ENCODE results near the gene ZBTB33.

ZBTB33 gene

GRCh38 chrX:120269373-120270035 lies 18.9 kb downstream of the ZBTB33 start:
- peak; percentile 30 for FAIRE-seq

- no peak for FAIRE-seq
Measured at GRCh38 chrX:120270567-120270966, 20.0 kb downstream of the ZBTB33 start.

- FAIRE-seq: no peak
Measured at GRCh38 chrX:120271218-120271617, 20.6 kb downstream of the ZBTB33 start.

DNA sequence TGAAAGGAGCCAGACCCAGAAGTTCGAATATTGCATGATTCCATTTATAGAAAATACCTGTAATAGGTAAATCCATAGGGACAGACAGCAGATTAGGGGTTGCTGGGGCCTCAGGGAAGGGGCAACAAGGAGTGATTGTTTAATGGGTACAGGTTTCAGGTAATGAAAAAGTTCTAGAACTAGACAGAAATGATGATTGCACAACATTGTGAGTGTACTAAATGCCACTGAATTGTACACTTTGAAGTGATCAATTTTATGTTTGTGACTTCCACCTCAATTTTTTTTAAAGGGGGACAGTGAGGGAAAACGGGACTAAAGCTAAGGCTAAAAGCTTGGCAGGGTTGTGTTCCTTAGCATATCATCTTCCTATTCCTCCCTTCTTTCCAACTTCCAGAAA lies 23.5 kb downstream of the ZBTB33 start:
- FAIRE-seq: no peak

- FAIRE-seq: no peak
Measured at GRCh38 chrX:120274958-120275357, 24.3 kb downstream of the ZBTB33 start.

DNA sequence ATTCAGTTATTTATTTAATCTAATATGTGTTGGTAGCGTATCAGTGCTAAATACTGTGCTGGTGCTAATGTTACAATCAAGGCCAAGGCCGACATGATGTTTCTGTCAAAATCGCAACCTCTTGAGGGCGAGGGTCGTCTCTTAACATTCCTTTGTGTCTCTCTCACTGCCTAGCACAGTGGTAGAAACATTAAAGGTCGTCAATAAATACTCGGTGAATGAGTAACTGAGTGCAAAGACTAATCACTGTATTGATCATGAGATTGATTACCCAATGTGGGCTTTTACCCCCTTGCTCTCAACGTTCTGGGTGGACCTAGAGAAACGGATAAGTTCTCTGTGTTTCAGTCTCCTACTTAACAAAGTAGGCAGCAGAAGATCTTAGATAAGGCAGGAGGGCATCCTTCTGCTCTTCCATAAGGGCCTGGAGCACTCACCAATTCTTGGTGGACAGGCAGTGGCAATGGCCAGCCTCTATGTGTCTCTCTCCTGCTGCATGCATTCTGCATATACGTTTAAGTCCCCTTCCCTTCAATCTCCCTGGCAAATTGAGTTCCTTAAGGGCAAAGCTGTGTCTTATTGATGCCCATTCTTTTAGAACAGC lies 30.5 kb downstream of the ZBTB33 start:
- FAIRE-seq: no peak

DNA sequence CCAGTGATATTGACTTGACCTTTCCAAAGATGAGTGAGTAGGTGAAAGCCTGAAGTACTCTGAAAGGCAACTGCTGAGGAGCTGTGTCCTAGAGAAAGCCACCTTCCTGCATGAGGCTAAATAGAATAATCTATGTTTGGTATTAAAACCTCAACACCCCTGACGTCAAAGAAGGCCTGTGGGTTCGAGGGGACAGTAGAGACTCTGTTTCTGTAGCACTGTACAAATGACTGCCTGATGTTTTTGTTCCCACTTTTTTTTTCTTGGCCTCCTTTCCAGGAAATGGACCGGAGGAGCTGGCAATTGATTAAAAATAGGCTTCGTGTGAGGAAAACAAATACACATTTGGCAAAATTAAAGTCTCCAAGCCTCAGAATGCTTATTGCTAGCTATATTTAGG lies 31.1 kb downstream of the ZBTB33 start:
- no peak for FAIRE-seq

GRCh38 chrX:120282697-120283096 lies 32.1 kb downstream of the ZBTB33 start:
- no peak for FAIRE-seq

DNA sequence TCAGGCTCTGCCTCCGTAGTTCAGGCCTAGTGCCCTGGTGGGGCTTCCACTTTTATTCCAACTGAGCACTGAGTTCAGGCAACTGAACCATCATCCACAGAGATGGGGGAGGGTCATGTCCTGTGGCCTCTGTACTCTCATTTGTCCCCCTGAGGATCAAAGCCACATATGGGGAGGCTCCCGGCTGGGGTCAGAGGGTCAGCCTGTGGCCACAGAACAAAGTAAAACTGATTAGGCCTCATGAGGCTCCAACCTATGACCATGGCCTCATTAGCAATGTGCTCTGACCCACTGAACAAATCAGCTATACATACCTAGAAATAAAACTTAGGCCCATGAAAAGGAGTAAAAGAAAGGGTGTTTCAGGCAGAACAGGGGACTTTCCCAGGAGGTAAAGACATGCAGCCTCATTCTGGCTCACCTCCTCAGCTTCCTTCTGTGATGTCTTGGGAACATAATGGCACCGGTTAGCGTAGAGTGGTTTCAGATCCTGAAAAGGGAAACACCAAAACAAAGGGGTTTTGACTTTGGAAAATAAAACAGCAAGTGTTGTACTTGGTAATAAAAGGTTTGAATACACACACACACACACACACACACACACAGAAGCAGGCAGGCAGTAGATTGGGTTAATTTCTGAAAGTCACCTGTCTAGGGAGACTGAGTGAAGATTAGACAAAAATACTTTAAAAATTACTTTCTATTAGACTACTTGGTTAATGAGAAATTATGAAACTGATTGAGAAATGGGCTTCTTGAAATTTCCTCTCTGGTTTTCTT lies 36.3 kb downstream of the ZBTB33 start:
- FAIRE-seq: no peak

DNA sequence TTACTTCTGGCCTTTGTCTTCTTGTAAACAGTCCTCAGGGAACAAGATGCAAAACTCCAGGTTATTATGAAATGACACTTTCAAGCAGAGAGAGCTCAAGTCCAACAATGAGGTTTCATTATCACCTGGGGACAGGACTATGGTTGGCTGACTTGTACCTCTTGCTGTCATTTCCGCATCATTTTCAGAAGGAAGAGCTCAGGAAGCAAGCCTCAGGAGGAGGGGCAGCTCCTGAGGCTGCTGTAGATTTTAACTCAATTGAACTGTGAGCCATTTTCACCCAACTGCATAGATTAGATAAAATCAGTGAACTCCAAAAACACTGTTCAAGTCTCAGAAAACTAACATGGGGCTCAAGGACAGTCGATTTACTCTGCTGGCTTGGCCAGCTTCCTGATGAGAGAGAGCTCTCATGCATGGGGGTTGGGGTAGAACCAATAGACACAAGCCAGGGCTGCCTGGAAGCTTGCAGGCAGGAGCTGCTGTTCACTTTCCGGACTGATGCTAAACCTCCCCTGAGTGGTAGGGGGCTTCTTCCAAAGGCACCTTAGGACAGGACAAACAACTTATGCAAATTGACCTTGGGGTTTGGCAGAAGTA lies 37.0 kb downstream of the ZBTB33 start:
- FAIRE-seq: no peak

GRCh38 chrX:120290107-120290506 lies 39.5 kb downstream of the ZBTB33 start:
- FAIRE-seq: peak; percentile 86

GRCh38 chrX:120291211-120291610 lies 40.6 kb downstream of the ZBTB33 start:
- FAIRE-seq: no peak

DNA sequence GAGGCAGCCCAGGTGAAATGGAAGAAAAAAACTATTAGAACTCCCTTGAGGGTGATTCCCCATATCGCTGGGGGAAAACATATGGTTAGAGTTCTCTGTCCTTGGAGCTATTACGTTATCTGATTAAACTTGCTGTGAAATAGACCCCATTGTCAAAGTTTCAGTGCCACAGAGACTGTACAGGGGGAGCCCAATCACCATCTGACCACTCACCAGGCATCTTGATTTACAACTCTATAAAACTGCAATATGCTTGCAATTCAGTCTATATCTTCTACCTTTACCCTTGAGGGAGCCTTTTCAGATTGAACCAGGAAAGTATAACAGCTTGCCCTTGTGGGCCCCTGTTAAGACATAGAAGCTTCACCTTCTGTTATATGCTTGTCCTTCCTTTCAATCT lies 42.4 kb downstream of the ZBTB33 start:
- FAIRE-seq: no peak

- no peak for FAIRE-seq
Measured at GRCh38 chrX:120294651-120295050, 44.0 kb downstream of the ZBTB33 start.

- FAIRE-seq: no peak
Measured at GRCh38 chrX:120297923-120298322, 47.3 kb downstream of the ZBTB33 start.

DNA sequence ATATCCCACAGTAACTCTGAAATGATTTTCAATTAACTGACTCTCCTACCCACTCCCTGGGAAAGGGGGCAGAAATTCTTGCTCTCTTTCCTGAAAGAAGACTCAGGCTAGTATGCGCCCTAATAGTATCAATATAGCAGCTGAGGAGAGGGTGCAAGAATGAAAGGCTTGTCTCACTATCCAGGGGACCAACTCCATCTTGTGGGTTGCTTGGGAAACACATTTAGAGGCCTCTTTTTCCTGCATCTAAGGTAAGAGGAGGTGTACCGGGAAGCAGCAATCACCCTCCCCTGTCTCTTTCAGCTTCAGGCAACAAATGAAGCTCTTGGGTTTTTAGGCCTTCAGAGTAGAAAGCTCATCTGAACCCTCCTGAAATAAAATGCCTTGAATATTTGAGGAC lies 49.3 kb downstream of the ZBTB33 start:
- FAIRE-seq: peak; percentile 89

- no peak for FAIRE-seq
Measured at GRCh38 chrX:120301497-120301896, 50.9 kb downstream of the ZBTB33 start.

DNA sequence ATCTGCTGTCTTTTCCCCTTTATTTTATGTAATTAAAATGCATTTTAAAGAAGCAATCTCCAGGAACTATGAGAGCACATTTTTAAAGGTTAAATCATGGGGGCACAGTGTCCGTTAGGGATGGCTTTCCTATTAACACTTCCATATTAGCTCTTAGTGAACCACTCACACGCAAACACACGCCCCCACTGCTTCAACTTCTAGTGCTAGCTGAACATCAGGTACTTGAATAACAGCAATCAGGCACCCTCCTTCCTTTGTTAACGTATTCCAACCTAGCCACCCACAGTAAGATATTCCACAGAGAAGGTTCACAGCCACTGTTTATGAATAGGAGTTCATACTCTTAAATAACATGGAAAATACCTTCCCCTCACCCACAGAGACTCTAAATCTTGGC lies 51.3 kb downstream of the ZBTB33 start:
- FAIRE-seq: no peak

- no peak for FAIRE-seq
Measured at GRCh38 chrX:120302434-120302833, 51.8 kb downstream of the ZBTB33 start.

DNA sequence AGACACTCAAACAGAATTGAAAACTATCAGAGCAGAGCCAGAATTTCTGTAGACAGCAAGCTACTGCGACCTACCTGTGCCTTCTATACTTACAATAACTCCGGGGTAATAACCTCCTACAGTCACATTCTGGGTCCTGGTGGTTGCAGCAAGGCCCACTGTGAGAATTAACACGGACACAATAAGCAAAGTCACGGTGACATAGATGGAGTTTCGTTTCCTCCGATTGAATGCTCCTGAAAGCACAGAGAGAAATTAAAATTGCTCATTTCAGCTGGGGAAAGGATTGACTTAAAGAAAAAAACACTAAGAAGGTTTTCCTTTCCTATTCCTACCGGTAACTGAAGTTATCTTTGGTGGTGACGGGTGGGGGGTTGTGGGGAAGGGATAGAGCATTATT lies 53.6 kb downstream of the ZBTB33 start:
- FAIRE-seq: no peak

DNA sequence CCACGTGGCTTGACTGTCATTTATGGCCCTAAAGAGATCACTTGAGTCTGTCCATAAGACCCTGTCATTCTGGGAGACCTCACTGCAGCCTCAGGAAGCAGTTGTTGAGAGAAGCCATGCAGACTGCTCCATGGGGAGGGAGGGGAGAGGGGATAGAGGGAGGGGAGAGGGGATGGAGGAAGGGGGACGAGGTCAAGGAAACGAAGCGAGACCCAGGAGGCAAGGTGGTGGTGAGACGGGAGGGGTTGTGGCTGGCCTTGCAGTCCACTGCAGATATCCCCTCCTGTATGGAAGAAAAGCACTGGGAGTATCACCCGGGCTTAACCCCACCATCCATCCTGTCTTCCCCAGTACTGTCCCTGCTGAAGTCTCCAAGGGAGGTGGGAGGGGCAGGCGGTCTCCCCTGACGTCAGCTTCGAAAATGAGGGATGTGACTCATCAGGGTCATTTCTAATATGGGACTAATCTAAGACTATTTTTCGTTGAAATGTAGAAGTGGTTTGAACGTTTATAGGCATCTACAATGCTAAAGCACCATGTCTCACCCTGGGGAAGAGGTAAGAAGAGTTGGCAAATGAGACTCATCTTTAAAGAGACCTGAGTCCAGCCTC lies 55.0 kb downstream of the ZBTB33 start:
- FAIRE-seq: peak; percentile 41

GRCh38 chrX:120306630-120307029 lies 56.0 kb downstream of the ZBTB33 start:
- no peak for FAIRE-seq
